ENCODE measurements around the gene USP40. TPM values are rescaled to one million over a fixed set of nuclear protein-coding genes. Genes with fewer than 3 reads are reported as not detected.

Gene USP40
- total and polyA plus RNA-seq, 10 of the 15 experiments (the other 5 are each of a cell fraction or from before 2014, with no cell fraction given), result 3.4 to 20.8 (median 15.2) TPM

DNA sequence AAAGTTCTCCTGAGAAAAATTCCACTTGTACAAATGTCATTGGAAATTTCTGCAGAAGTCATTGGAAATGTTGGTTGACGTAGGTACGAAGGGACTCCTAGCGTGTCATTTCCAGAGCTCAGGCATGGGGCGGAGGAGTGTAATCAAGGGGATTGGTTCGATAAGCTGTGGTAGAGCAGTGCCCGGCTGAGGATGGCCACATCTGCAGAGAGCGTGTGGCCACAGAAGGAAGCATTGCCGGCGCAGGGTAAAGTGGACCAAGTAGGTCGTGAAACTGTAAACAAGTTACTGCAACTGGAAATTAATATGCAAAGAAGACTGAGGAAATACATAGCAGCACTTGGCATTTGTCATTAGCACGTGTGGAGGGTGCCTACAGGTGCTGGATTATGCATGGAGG is 110.5 kb downstream of the USP40 start:
- H3K4me1 ChIP-seq (ENCODE audit: control insufficient read depth, insufficient read depth, low read length), result no peaks in the 10 kb centered on the region
- no peak overlapping the region for H3K27ac ChIP-seq (ENCODE audit: control insufficient read depth, insufficient read depth)
- RAD21 ChIA-PET (ENCODE audit: unreplicated experiment), result no interaction called here
- POLR2A ChIA-PET, result no interaction called here
- no TSS peak for BruUV-seq (replicated peaks)
- in situ Hi-C loops (cut with MboI) (no loop called here), intact Hi-C loops (cut with micrococcal nuclease; ENCODE audit: unreplicated experiment) (no loop called here)
- FAIRE-seq (no peak), ATAC-seq (no peak), DNase-seq (ENCODE audit: low read depth, low spot score) (no peak)
- no peaks in the 10 kb centered on the region for H3K79me2 ChIP-seq (ENCODE audit: control insufficient read depth, insufficient read depth, low read length)
- no peak overlapping the region for H3K4me2 ChIP-seq (ENCODE audit: control insufficient read depth, insufficient read depth)
- H3K36me3 ChIP-seq (ENCODE audit: control insufficient read depth in 2 of 2, insufficient read depth in 2 of 2, low read length in 1 of 2), result peaks cover 22 to 28% of the 10 kb centered on the region in 2 experiments
- H3K4me3 ChIP-seq, result no peak overlapping the region
- H2AFZ ChIP-seq (ENCODE audit: control insufficient read depth, low read depth, low read length), result no peak overlapping the region
- SMC1A ChIA-PET (ENCODE audit: uncharacterized antibody, unreplicated experiment), result interaction anchor here (1.0 kb wide), 1 partner anchor 20 kb away, joined by 4 read pairs; no protein-coding TSS in a partner anchor
- no peaks in the 10 kb centered on the region for H3K9me3 ChIP-seq (replicated peaks; ENCODE audit: control insufficient read depth, insufficient read depth, low read length)
- H3K27me3 ChIP-seq (replicated peaks in 1 of 2; ENCODE audit: control insufficient read depth in 2 of 2, insufficient read depth in 2 of 2, low read length in 1 of 2), result no peaks in the 10 kb centered on the region
- H4K20me1 ChIP-seq (ENCODE audit: control insufficient read depth, insufficient read depth), result no peaks in the 10 kb centered on the region
- TF ChIP-seq ASH2L (IDR thresholded peaks at IDR 0.05; ENCODE audit: borderline replicate concordance, low read depth) (no peak), CREB1 (IDR thresholded peaks at IDR 0.05; ENCODE audit: low read depth) (no peak), ZBED1 (IDR thresholded peaks at IDR 0.05; ENCODE audit: borderline replicate concordance) (no peak), NFIC (IDR thresholded peaks at IDR 0.05; ENCODE audit: low read depth, low read length) (no peak), IKZF2 (IDR thresholded peaks at IDR 0.05) (no peak)
- CTCF ChIA-PET, result no interaction called here
- WGBS (ENCODE audit: insufficient coverage, insufficient replicate concordance, low lambda C conversion rate, missing lambda C conversion rate), result 86% methylated on average over 11 of the region's 11 CpGs
- no peak overlapping the region for H3K9ac ChIP-seq (ENCODE audit: control insufficient read depth, insufficient read depth, low read length)

DNA sequence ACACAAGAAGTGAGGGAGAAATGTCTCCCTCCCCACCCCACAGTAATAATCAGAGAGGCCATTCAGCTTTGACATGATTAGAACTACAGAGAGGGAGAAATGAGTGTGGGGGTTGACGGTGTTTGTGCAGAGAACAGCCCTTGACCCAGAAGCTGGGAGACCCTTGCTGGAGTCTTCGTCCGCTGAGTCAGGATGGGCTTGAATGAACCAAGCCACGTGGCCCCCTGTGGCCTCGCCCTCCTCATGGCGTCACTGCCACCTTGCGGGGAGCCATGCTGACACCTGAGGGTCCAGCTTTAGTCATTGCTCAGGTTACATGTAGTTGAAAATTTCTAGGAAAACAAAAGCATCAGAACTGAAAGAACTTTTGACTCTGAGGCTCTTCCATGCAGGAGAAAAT is 111.1 kb downstream of the USP40 start:
- no peak for FAIRE-seq
- Histone ChIP-seq H3K4me2 (ENCODE audit: control insufficient read depth, insufficient read depth) (no peak overlapping the region), H3K9ac (ENCODE audit: control insufficient read depth, insufficient read depth, low read length) (no peak overlapping the region), H3K4me3 (no peak overlapping the region), H3K27ac (ENCODE audit: control insufficient read depth, insufficient read depth) (no peak overlapping the region), H3K27me3 (replicated peaks in 1 of 2; ENCODE audit: control insufficient read depth in 2 of 2, insufficient read depth in 2 of 2, low read length in 1 of 2) (no peaks in the 10 kb centered on the region), H3K4me1 (ENCODE audit: control insufficient read depth, insufficient read depth, low read length) (no peaks in the 10 kb centered on the region), H3K79me2 (ENCODE audit: control insufficient read depth, insufficient read depth, low read length) (no peaks in the 10 kb centered on the region), H2AFZ (ENCODE audit: control insufficient read depth, low read depth, low read length) (no peak overlapping the region), H4K20me1 (ENCODE audit: control insufficient read depth, insufficient read depth) (no peaks in the 10 kb centered on the region), H3K36me3 (ENCODE audit: control insufficient read depth in 2 of 2, insufficient read depth in 2 of 2, low read length in 1 of 2) (peaks cover 25 to 30% of the 10 kb centered on the region in 2 experiments), H3K9me3 (replicated peaks; ENCODE audit: control insufficient read depth, insufficient read depth, low read length) (no peaks in the 10 kb centered on the region)
- BruUV-seq (replicated peaks), result no TSS peak
- ChIA-PET CTCF (no interaction called here), POLR2A (no interaction called here), RAD21 (ENCODE audit: unreplicated experiment) (no interaction called here), SMC1A (ENCODE audit: uncharacterized antibody, unreplicated experiment) (no interaction called here)
- WGBS (ENCODE audit: insufficient coverage, insufficient replicate concordance, low lambda C conversion rate, missing lambda C conversion rate), result 98% methylated on average over 7 of the region's 7 CpGs
- in situ Hi-C loops (cut with MboI) (no loop called here), intact Hi-C loops (cut with micrococcal nuclease; ENCODE audit: unreplicated experiment) (no loop called here)
- ATAC-seq, result no peak
- no peak for TF ChIP-seq LARP7 (IDR thresholded peaks at IDR 0.05)
- no peak for TF ChIP-seq SIX5 (IDR thresholded peaks at IDR 0.05; ENCODE audit: low read depth, low read length, severe bottlenecking)
- no peak for TF ChIP-seq NFYA (IDR thresholded peaks at IDR 0.05; ENCODE audit: borderline replicate concordance, low read depth, low read length)
- peak; percentile 35 for TF ChIP-seq POLR2A (IDR thresholded peaks at IDR 0.05; ENCODE audit: low read depth, low read length)
- TF ChIP-seq SRF (IDR thresholded peaks at IDR 0.05; ENCODE audit: low read depth in 2 of 2, low read length in 2 of 2), result no peak
- TF ChIP-seq SMARCA5 (IDR thresholded peaks at IDR 0.05), result no peak
- DNase-seq (ENCODE audit: low read depth, low spot score), result no peak

All from GM12878 (cell line).